Lower leg skin (tissue), 4 donors: ENCODE measurements around the gene CCDC15. TPM values are rescaled to one million over a fixed set of nuclear protein-coding genes. Genes with fewer than 3 reads are reported as not detected.

ENCODE experiments used
- DNase-seq, 2 donors: peaks; one replicate each; pipeline ENCODE4 v3.0.0-alpha.2; 2019; ENCODE audit warnings: low spot score in 2 of 2
- H3K4me3 ChIP-seq: fragments of 200-600 bp; sonication (generic); 2 replicates; pipeline ENCODE4 v1.5.1; 2017; ENCODE audit warnings: mild to moderate bottlenecking, low read depth; ENCODE audit not compliant: poor library complexity, severe bottlenecking
- CTCF ChIP-seq, 3 donors: fragments of 450-650 bp; IDR thresholded peaks; one replicate each; pipeline ENCODE4 v1.5.1; 2016; ENCODE audit warnings: antibody characterized with exemption in 3 of 3, mild to moderate bottlenecking in 3 of 3, moderate library complexity in 2 of 3
- POLR2A ChIP-seq, 2 donors: fragments of 450-650 bp; IDR thresholded peaks; one replicate each; pipeline ENCODE4 v1.6.1; 2016 to 2017; ENCODE audit warnings: antibody characterized with exemption in 2 of 2, mild to moderate bottlenecking in 1 of 2, moderate library complexity in 1 of 2
- WGBS, 2 donors: methylation state at CpG; one replicate each; pipeline ENCODE4 v1.1.5; 2018; 5-methylcytosine and 5-hydroxymethylcytosine counted together
- intact Hi-C: fragments of 100-400 bp; cut with DNase I; formaldehyde crosslinking; loops from one replicate; pipeline ENCODE4 v1.15.0; 2023; ENCODE audit warnings: low total_unique reads
- total RNA-seq, 4 donors: library from RNA; depleted of rRNA; stranded (reverse); fragments of >200 nt; gene quantifications; one replicate each; pipeline ENCODE4 v1.1.0, GENCODE V29; 2016

Gene CCDC15
- total RNA-seq, 4 donors from 2014 or later = 2.1 to 4.2 (median 2.9) TPM

- TF ChIP-seq CTCF (IDR thresholded peaks at IDR 0.05) = no peak
- TF ChIP-seq POLR2A (IDR thresholded peaks at IDR 0.05) = no peak
- DNase-seq = no peak
- WGBS, 2 donors = 53 to 54% methylated on average over 6 of the region's 6 CpGs
- no peak overlapping the region for H3K4me3 ChIP-seq
- intact Hi-C loops = no loop called here
Measured at GRCh38 chr11:124938206-124938765, 15.7 kb upstream of the CCDC15 start.

GRCh38 chr11:124938970-124939369 lies 15.0 kb upstream of the CCDC15 start:
- no peak for DNase-seq
- intact Hi-C loops = no loop called here
- H3K4me3 ChIP-seq = no peak overlapping the region
- 86 to 88% methylated on average over 6 of the region's 6 CpGs for WGBS, 2 donors
- TF ChIP-seq POLR2A (IDR thresholded peaks at IDR 0.05) = no peak
- TF ChIP-seq CTCF (IDR thresholded peaks at IDR 0.05) = no peak

- 93 to 97% methylated on average over 1 of the region's 1 CpG for WGBS, 2 donors
- TF ChIP-seq CTCF (IDR thresholded peaks at IDR 0.05) (no peak), POLR2A (IDR thresholded peaks at IDR 0.05) (no peak)
- no peak for DNase-seq
- no peak overlapping the region for H3K4me3 ChIP-seq
- intact Hi-C loops = loop anchor here (5.0 kb wide), 1 partner anchor 1591 kb away; no protein-coding TSS in a partner anchor
Measured at GRCh38 chr11:124941703-124942102, 12.3 kb upstream of the CCDC15 start.

GRCh38 chr11:124942466-124943253 lies 11.3 kb upstream of the CCDC15 start:
- TF ChIP-seq POLR2A (IDR thresholded peaks at IDR 0.05) (no peak), CTCF (IDR thresholded peaks at IDR 0.05) (no peak)
- no peak overlapping the region for H3K4me3 ChIP-seq
- DNase-seq = no peak
- intact Hi-C loops = loop anchor here (5.0 kb wide), 1 partner anchor 1590 kb away; no protein-coding TSS in a partner anchor
- WGBS, 2 donors = 75 to 80% methylated on average over 6 of the region's 6 CpGs

- DNase-seq = no peak
- no peak overlapping the region for H3K4me3 ChIP-seq
- WGBS, 2 donors = 60 to 79% methylated on average over 5 of the region's 5 CpGs
- TF ChIP-seq POLR2A (IDR thresholded peaks at IDR 0.05) (no peak), CTCF (IDR thresholded peaks at IDR 0.05) (no peak)
- intact Hi-C loops = loop anchor here (5.0 kb wide), 1 partner anchor 1589 kb away; no protein-coding TSS in a partner anchor
Measured at GRCh38 chr11:124943254-124943616, 10.8 kb upstream of the CCDC15 start.
